A673 (cell line): ENCODE measurements around the gene RANBP10. TPM values are rescaled to one million over a fixed set of nuclear protein-coding genes. Genes with fewer than 3 reads are reported as not detected.

Source experiments
- BruUV-seq: library from RNA; stranded (reverse); fragments of 400-500 nt; replicated peaks from 2 replicates; lab custom pipeline; 2021; lab: Mats Ljungman, UMichigan
- CTCF ChIA-PET: fragments of 300-600 bp; sonication (Branson Sonifier 250); formaldehyde crosslinking; loops from one replicate; lab custom pipeline; 2022; ENCODE audit warnings: antibody characterized with exemption; lab: Charles Lee
- POLR2A ChIA-PET: fragments of 300-600 bp; sonication (Branson Sonifier 250); formaldehyde crosslinking; loops from one replicate; lab custom pipeline; 2022; ENCODE audit warnings: antibody characterized with exemption; ENCODE audit not compliant: low non-redundant PET; lab: Charles Lee
- DNase-seq: peaks from one replicate; pipeline ENCODE4 v3.0.0-alpha.2; 2015; ENCODE audit warnings: low spot score
- H3K27ac ChIP-seq: fragments of 200-600 bp; sonication (generic); 2 replicates; pipeline ENCODE4 v1.5.1; 2016; ENCODE audit warnings: mixed run types, low read depth, mild to moderate bottlenecking, mixed read lengths, antibody characterized with exemption, low read length; ENCODE audit not compliant: poor library complexity, severe bottlenecking
- H3K27me3 ChIP-seq: fragments of 200-600 bp; sonication (generic); replicated peaks from 2 replicates; pipeline ENCODE4 v1.6.1; 2017; ENCODE audit warnings: mixed run types, low read depth, mild to moderate bottlenecking, mixed read lengths, antibody characterized with exemption, low read length; ENCODE audit not compliant: insufficient read depth, poor library complexity
- H3K36me3 ChIP-seq: fragments of 200-600 bp; sonication (generic); 2 replicates; pipeline ENCODE4 v1.6.1; 2016; ENCODE audit warnings: mixed run types, mild to moderate bottlenecking, mixed read lengths, antibody characterized with exemption, low read length; ENCODE audit not compliant: insufficient read depth, poor library complexity, severe bottlenecking
- H3K4me1 ChIP-seq: fragments of 200-600 bp; sonication (generic); 2 replicates; pipeline ENCODE4 v1.6.1; 2017; ENCODE audit warnings: mixed run types, mild to moderate bottlenecking, mixed read lengths, antibody characterized with exemption, low read length; ENCODE audit not compliant: insufficient read depth, poor library complexity, severe bottlenecking
- H3K4me3 ChIP-seq: fragments of 200-600 bp; sonication (generic); 2 replicates; pipeline ENCODE4 v1.5.1; 2016; ENCODE audit warnings: low read depth, mixed run types, mild to moderate bottlenecking, mixed read lengths, low read length; ENCODE audit not compliant: poor library complexity, severe bottlenecking
- H3K9me3 ChIP-seq: fragments of 200-600 bp; sonication (generic); 2 replicates; pipeline ENCODE4 v1.6.1; 2016; ENCODE audit warnings: mixed run types, low read depth, mild to moderate bottlenecking, mixed read lengths, antibody characterized with exemption, low read length; ENCODE audit not compliant: poor library complexity, severe bottlenecking
- CTCF ChIP-seq: fragments of 300-800, 200-600 bp; sonication (generic); conservative IDR thresholded peaks from 2 replicates; pipeline ENCODE4 v1.5.1; 2017; ENCODE audit warnings: low read depth, mild to moderate bottlenecking, antibody characterized with exemption, low read length, moderate library complexity, mixed read lengths
- EZH2 ChIP-seq: fragments of 200-600 bp; sonication (generic); IDR thresholded peaks from 2 replicates; pipeline ENCODE4 v1.6.1; 2017; ENCODE audit warnings: borderline replicate concordance, low read depth, mild to moderate bottlenecking, mixed read lengths, antibody characterized with exemption, low read length; ENCODE audit not compliant: poor library complexity, severe bottlenecking
- intact Hi-C: fragments of 100-400 bp; cut with micrococcal nuclease; formaldehyde crosslinking; loops from one replicate; pipeline ENCODE4 v1.10.0; 2022; ENCODE audit not compliant: unreplicated experiment
- total RNA-seq: library from RNA; stranded (reverse); gene quantifications from 2 replicates; pipeline ENCODE4 v1.2.3, GENCODE V29; 2021

Gene RANBP10
- total RNA-seq, 1 experiment from 2014 or later = 28.0 TPM

GRCh38 chr16:67820608-67821259 lies 14.4 kb upstream of the RANBP10 start:
- CTCF ChIA-PET = interaction anchor here (0.6 kb wide), 1 partner anchor 401 kb away, joined by 5 read pairs; no protein-coding TSS in a partner anchor
- intact Hi-C loops = no loop called here
- Histone ChIP-seq H3K27me3 (no peaks in the 10 kb centered on the region), H3K27ac (no peak overlapping the region), H3K4me1 (no peaks in the 10 kb centered on the region), H3K9me3 (no peaks in the 10 kb centered on the region), H3K36me3 (no peaks in the 10 kb centered on the region), H3K4me3 (no peak overlapping the region)
- no TSS peak for BruUV-seq
- no peak for DNase-seq
- POLR2A ChIA-PET = no interaction called here
- TF ChIP-seq EZH2 = no peak
- TF ChIP-seq CTCF = no peak

- Histone ChIP-seq H3K27me3 (no peaks in the 10 kb centered on the region), H3K4me1 (no peaks in the 10 kb centered on the region), H3K27ac (no peak overlapping the region), H3K36me3 (no peaks in the 10 kb centered on the region), H3K4me3 (no peak overlapping the region), H3K9me3 (no peaks in the 10 kb centered on the region)
- intact Hi-C loops = loop anchor here (10.0 kb wide), 1 partner anchor 230 kb away; no protein-coding TSS in a partner anchor
- CTCF ChIA-PET = no interaction called here
- TF ChIP-seq EZH2 (no peak), CTCF (no peak)
- DNase-seq = no peak
- POLR2A ChIA-PET = no interaction called here
- no TSS peak for BruUV-seq
Measured at GRCh38 chr16:67814567-67814966, 8.2 kb upstream of the RANBP10 start.

GRCh38 chr16:67811899-67812298 lies 5.5 kb upstream of the RANBP10 start:
- TF ChIP-seq CTCF (no peak), EZH2 (no peak)
- Histone ChIP-seq H3K27me3 (no peaks in the 10 kb centered on the region), H3K27ac (no peak overlapping the region), H3K4me3 (no peak overlapping the region), H3K4me1 (peaks cover 6% of the 10 kb centered on the region), H3K9me3 (no peaks in the 10 kb centered on the region), H3K36me3 (no peaks in the 10 kb centered on the region)
- POLR2A ChIA-PET = no interaction called here
- no TSS peak for BruUV-seq
- no peak for DNase-seq
- intact Hi-C loops = loop anchor here (10.0 kb wide), 1 partner anchor 233 kb away; no protein-coding TSS in a partner anchor
- CTCF ChIA-PET = no interaction called here
